DND-41 (cell line): ENCODE results near the gene GABRG3.

Source experiments
- ATAC-seq: fragments of 200-7000 bp; cut with Tn5 transposase; 3 replicates; pipeline ENCODE4 v1.9.1; 2021; ENCODE audit warnings: low read depth; ENCODE audit not compliant: insufficient read depth
- DNase-seq: peaks from one replicate; pipeline ENCODE4 v3.0.0-alpha.2; 2020
- H2AFZ ChIP-seq: 2 replicates; pipeline ENCODE4 v1.6.0; 2012; ENCODE audit warnings: low read depth, low read length
- H3K27ac ChIP-seq: 2 replicates; pipeline ENCODE4 v1.5.1; 2012; ENCODE audit warnings: low read length, inconsistent platforms
- H3K27me3 ChIP-seq: fragments of 200-600 bp; sonication (generic); 2 replicates; pipeline ENCODE4 v1.6.0; 2012; ENCODE audit warnings: low read length, mild to moderate bottlenecking, inconsistent platforms; ENCODE audit not compliant: insufficient read depth, poor library complexity
- H3K36me3 ChIP-seq: 2 replicates; pipeline ENCODE4 v1.5.1; 2012; ENCODE audit warnings: low read length, inconsistent platforms; ENCODE audit not compliant: insufficient read depth
- H3K4me1 ChIP-seq: 2 replicates; pipeline ENCODE4 v1.5.1; 2012; ENCODE audit warnings: mild to moderate bottlenecking, low read length; ENCODE audit not compliant: insufficient read depth
- H3K4me2 ChIP-seq: 2 replicates; pipeline ENCODE4 v1.6.0; 2012; ENCODE audit warnings: mild to moderate bottlenecking, moderate library complexity, low read length, inconsistent platforms; ENCODE audit not compliant: insufficient read depth
- H3K4me3 ChIP-seq, 2 experiments: fragments of 200-600 bp in 1 of 2; shearing (Covaris generic) in 1 of 2; 2 replicates each; pipeline ENCODE4 v1.5.1; 2012 to 2016; ENCODE audit warnings: inconsistent platforms in 2 of 2, low read length in 2 of 2, mild to moderate bottlenecking in 2 of 2, low read depth in 1 of 2, moderate library complexity in 1 of 2
- H3K79me2 ChIP-seq: 2 replicates; pipeline ENCODE4 v1.6.0; 2012; ENCODE audit warnings: low read length, inconsistent platforms; ENCODE audit not compliant: insufficient read depth
- H3K9ac ChIP-seq: 2 replicates; pipeline ENCODE4 v1.6.0; 2012; ENCODE audit warnings: low read depth, mild to moderate bottlenecking, inconsistent platforms, low read length, moderate library complexity
- H3K9me3 ChIP-seq: 2 replicates; pipeline ENCODE4 v1.5.1; 2012; ENCODE audit warnings: low read length, moderate library complexity, mild to moderate bottlenecking, inconsistent platforms; ENCODE audit not compliant: insufficient read depth, severe bottlenecking
- H4K20me1 ChIP-seq: 2 replicates; pipeline ENCODE4 v1.6.0; 2012; ENCODE audit warnings: low read length; ENCODE audit not compliant: insufficient read depth
- EZH2 ChIP-seq: IDR thresholded peaks from 3 replicates; pipeline ENCODE4 v1.6.1; 2012; ENCODE audit warnings: borderline replicate concordance, low read depth, mild to moderate bottlenecking, moderate library complexity, low read length, inconsistent platforms; ENCODE audit not compliant: severe bottlenecking
- TF ChIP-seq, protein P1 (sequence below): IDR thresholded peaks from 2 replicates; pipeline ENCODE4 v1.5.1; 2012; ENCODE audit warnings: borderline replicate concordance, low read length, moderate library complexity, mild to moderate bottlenecking; ENCODE audit not compliant: poor library complexity, severe bottlenecking; ENCODE audit errors: extremely low read depth

GABRG3 gene

GRCh38 chr15:27175472-27176153, 204.6 kb downstream of the GABRG3 start:
- Histone ChIP-seq H3K9me3 (peaks cover 5% of the 10 kb centered on the region), H3K4me1 (no peaks in the 10 kb centered on the region), H4K20me1 (no peaks in the 10 kb centered on the region), H3K9ac (no peak overlapping the region), H3K79me2 (no peaks in the 10 kb centered on the region), H2AFZ (no peak overlapping the region), H3K4me3 (no peak overlapping the region), H3K27ac (no peak overlapping the region), H3K4me2 (no peak overlapping the region), H3K27me3 (no peaks in the 10 kb centered on the region), H3K36me3 (no peaks in the 10 kb centered on the region)
- TF ChIP-seq, protein P1, sequence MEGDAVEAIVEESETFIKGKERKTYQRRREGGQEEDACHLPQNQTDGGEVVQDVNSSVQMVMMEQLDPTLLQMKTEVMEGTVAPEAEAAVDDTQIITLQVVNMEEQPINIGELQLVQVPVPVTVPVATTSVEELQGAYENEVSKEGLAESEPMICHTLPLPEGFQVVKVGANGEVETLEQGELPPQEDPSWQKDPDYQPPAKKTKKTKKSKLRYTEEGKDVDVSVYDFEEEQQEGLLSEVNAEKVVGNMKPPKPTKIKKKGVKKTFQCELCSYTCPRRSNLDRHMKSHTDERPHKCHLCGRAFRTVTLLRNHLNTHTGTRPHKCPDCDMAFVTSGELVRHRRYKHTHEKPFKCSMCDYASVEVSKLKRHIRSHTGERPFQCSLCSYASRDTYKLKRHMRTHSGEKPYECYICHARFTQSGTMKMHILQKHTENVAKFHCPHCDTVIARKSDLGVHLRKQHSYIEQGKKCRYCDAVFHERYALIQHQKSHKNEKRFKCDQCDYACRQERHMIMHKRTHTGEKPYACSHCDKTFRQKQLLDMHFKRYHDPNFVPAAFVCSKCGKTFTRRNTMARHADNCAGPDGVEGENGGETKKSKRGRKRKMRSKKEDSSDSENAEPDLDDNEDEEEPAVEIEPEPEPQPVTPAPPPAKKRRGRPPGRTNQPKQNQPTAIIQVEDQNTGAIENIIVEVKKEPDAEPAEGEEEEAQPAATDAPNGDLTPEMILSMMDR, result no peak
- ATAC-seq, result no peak
- no peak for DNase-seq

DNA sequence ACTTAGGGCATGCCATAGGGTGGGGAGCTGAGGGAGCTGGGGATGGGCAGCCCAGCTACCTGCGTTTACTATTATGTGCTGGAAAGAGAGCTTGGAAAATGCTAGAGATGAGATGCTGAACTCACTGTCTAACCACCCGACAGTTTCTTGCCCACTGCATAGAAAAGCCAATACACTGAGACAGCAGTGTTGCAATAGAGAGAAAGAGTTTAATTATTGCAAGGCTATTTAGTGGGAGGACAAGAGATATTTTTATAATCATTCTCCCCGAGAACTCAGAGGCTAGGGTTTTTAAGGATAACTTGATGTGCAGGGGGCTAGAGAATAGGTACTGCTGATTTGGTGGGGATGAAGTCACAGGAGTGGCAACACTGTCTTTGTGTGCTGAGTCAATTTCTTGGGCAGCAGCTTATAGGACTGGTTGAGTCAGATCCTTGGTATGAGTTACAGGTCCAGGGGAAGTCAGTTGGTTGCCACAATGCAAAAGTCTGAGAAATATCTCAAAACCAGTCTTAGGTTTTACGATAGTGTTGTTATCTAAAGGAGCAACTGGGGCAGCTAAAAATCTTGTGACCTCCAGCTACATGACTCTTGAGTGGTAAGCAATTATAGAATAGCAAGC, 205.9 kb downstream of the GABRG3 start:
- no peaks in the 10 kb centered on the region for H4K20me1 ChIP-seq
- H3K27me3 ChIP-seq, result no peaks in the 10 kb centered on the region
- H3K79me2 ChIP-seq, result no peaks in the 10 kb centered on the region
- peaks cover 5% of the 10 kb centered on the region for H3K9me3 ChIP-seq
- no peak overlapping the region for H3K4me2 ChIP-seq
- TF ChIP-seq, protein P1, result no peak
- TF ChIP-seq EZH2, result no peak
- H3K4me1 ChIP-seq, result no peaks in the 10 kb centered on the region
- DNase-seq (no peak), ATAC-seq (no peak)
- H3K27ac ChIP-seq, result no peak overlapping the region
- no peaks in the 10 kb centered on the region for H3K36me3 ChIP-seq
- H2AFZ ChIP-seq, result no peak overlapping the region
- no peak overlapping the region for H3K9ac ChIP-seq
- H3K4me3 ChIP-seq, result no peak overlapping the region

GRCh38 chr15:27179789-27180188, 208.8 kb downstream of the GABRG3 start:
- H3K4me3 ChIP-seq, result no peak overlapping the region
- H3K9me3 ChIP-seq, result peaks cover 5% of the 10 kb centered on the region
- H3K9ac ChIP-seq, result no peak overlapping the region
- H3K27ac ChIP-seq, result no peak overlapping the region
- no peaks in the 10 kb centered on the region for H3K36me3 ChIP-seq
- H3K79me2 ChIP-seq, result no peaks in the 10 kb centered on the region
- no peak overlapping the region for H2AFZ ChIP-seq
- no peak for DNase-seq
- TF ChIP-seq, protein P1, result no peak
- TF ChIP-seq EZH2, result no peak
- ATAC-seq, result no peak
- H3K4me1 ChIP-seq, result no peaks in the 10 kb centered on the region
- H4K20me1 ChIP-seq, result no peaks in the 10 kb centered on the region
- no peak overlapping the region for H3K4me2 ChIP-seq
- no peaks in the 10 kb centered on the region for H3K27me3 ChIP-seq
